GM19239 (cell line): Measurements from ENCODE around the gene LYRM9.
"Not testable (repeated sequence)": the region's sequence is repeated elsewhere in the genome, so short reads cannot be mapped to it uniquely, and the experiment has no call there.

ENCODE experiments used
- DNase-seq: peaks from one replicate; pipeline ENCODE4 v3.0.0; 2011; ENCODE audit warnings: low spot score; ENCODE audit not compliant: insufficient read length
- FAIRE-seq: peaks from 2 replicates; lab custom pipeline; 2011; peaks lifted over from hg19 to GRCh38; lab: Jason Lieb, UNC

The LYRM9 gene

DNA sequence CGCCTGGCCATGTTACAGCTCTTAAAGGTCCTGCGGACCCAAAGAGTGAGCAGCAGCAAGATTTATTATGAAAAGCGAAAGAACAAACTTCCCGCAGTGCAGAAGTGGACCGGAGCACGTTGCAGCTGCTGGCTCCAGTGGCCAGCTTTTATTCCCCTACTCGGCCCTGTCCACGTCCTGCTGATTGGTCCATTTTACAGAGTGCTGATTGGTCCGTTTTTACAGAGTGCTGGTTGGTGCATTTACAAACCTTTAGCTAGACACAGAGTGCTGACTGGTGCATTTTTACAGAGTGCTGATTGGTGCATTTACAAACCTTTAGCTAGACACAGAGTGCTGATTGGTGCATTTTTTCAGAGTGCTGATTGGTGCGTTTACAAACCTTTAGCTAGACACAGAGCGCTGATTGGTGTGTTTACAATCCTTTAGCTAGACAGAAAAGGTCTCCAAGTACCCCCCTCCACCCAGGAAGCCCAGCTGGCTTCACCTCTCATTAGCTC, 46.3 kb downstream of the LYRM9 start:
- not testable (repeated sequence) for DNase-seq, FAIRE-seq

DNA sequence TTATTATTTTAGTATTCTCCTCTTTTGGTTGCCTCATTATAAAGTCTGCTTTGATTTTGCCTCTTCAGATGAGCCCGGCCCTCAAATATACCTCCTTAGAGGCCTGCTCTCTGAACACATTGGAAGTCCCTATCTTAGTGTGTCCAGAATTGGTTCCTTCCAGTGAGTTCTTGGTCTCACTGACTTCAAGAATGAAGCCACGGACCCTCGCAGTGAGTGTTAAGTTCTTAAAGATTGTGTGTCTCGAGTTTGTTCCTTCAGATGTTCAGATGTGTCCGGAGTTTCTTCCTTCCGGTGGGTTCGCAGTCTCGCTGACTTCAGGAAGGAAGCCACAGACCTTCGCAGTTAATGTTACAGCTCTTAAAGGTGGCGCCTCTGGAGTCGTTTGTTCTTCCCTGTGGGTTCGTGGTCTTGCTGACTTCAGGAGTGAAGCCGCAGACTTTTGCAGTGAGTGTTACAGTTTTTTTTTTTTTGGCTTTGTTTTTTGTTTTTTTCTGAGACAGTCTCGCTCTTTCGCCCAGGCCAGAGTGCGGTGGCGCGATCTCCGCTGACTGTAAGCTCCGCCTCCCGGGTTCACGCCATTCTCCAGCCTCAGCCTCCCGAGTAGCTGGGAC, 47.0 kb downstream of the LYRM9 start:
- DNase-seq (no peak), FAIRE-seq (peak; percentile 39)

DNA sequence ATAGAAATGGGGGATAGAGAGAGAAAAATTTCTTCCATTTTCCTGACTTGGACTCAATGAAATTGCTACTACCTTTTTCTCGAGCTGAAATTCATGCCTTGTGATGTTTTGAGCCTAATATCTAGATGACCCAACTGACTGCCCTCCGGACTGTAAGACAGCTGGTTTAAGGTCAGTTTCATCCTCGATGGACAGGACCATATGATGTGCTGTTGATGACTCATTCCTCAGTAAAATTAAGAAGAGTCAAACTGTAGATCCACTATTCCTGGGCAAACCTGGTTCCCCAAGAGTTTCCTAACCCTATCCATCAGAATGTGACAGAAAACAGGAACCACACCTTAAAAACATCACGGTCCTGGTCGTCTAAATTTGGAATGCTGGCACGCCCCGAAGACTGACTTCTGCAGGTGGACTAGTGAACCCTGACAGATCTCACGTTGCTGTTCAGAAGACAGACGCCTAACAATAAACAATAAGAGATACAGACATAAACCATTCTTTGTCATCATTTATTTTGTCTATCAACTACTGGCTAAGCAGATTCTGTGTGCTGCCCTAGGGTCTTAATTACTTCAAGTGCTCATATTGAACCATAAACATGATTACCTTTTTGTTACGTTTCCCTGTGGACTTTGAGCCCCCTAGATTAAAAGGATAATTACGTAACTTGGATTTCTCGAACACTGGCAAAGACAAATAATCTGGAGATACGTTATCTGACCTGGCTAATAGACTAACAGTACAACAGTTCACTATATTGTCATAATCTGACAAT, 47.7 kb downstream of the LYRM9 start:
- DNase-seq (no peak), FAIRE-seq (peak; percentile 45)

DNA sequence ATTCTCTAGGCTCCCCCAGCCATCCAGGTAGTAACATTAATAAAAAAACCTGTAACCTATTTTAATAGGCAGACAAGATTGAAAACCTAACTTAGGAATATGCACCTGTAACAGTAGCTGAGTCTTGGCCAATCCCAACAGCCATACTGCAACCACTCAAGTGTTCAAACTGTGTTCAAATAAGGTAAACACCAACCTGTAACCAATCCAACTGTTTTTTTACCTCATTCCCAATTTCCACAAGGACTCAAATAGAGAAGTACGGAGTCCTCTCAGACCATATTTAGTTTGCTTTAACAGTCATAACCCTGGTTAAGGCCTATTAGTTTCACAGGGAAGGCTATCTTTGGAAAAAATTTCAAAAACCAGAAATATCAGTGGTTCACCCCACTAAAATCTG, 52.5 kb downstream of the LYRM9 start:
- DNase-seq (no peak), FAIRE-seq (no peak)

DNA sequence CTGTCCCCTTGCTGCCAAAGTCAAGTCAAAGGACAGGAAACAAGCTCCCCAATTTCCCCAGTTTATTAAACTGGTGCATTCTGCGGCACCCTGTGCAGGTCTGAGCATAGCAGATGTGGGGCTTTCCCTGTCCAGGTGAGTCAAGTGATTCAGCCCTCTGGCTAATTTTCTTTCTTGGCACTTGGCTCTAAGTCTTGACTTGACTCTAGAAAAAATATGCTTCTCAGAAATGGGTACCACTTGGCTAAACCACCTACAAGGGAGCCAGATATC, 52.8 kb downstream of the LYRM9 start:
- not testable (repeated sequence) for FAIRE-seq

DNA sequence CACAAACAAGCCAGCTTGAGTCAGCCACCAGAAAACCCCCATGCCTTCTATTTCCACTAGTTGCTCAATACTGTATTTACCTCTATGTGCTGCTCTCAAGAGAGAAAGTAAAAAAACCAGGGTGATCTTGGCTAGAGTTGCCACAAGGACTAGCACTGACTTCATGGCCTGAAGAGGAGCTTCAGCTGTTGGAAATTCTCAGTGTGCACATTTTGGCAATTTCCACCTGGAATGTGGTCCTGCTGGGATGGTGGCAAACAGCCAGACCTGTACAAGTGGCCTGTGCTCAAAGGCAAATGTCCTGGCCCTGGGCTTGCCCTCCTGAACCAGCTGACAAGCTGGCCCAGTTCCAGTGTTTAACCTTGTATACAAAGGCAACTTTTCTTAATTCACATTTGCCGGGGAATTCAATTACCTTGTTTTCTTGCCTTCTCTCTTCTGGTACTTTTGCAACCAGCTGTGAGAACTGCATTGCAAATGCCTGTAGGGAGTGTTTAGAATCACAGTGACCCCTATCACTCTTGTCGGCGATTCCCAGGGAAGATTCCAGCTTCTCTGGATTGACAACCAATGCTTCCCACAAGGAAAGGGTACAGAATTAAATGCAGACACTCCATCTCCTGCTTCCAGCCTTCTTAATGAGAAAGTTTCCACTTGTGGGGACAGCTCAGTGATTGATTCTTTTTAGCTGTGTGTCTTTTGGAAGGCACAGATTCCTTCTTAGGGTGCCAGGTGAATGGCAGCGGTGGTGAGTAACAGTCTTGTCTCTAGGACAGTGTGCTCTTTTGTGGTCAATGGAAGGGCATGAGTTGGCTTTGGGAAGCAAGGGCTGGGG, 53.4 kb downstream of the LYRM9 start:
- not testable (repeated sequence) for FAIRE-seq

More for the DNA sequence above, 52.8 kb downstream of the LYRM9 start:
- DNase-seq: not testable (repeated sequence)

DNA sequence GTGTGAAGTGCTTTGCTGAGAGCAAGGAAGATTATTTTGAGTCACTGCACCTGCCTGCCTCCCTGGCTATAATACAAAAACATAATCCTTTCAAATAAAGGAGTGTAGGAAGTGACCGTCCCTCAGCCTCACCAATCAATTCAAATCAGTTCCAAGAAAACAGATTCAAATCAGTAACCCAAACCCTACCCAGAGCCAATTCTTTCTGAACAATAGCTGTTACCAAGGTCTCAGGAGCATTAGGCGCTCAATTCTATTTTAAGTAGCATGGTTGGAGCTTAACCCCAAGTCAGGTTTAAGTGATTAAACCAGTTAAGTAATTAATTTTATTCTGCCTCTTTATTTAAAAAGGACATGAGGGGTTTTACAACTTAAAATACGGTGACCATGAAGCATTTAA, 54.6 kb downstream of the LYRM9 start:
- DNase-seq, FAIRE-seq: not testable (repeated sequence)

More for the DNA sequence above, 53.4 kb downstream of the LYRM9 start:
- DNase-seq: not testable (repeated sequence)

DNA sequence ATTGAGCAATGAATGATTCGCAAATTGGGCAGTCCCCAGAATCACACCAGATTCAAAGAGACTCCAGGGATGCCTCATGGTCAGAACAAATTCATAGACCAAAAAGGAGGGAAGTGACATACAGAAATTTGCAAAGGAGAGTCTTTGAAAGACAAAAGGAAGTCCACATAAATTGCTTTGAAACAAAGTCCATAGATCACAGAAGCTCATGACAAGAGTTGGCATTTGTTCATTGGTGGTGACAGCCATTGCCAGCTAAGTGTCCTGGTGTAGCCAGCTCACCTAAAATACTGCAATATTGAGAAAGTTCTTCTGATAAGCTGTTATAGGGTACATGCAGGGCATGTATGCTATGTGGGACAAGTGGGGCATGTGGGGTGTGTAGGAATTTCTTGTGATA, 55.4 kb downstream of the LYRM9 start:
- FAIRE-seq, DNase-seq: not testable (repeated sequence)

DNA sequence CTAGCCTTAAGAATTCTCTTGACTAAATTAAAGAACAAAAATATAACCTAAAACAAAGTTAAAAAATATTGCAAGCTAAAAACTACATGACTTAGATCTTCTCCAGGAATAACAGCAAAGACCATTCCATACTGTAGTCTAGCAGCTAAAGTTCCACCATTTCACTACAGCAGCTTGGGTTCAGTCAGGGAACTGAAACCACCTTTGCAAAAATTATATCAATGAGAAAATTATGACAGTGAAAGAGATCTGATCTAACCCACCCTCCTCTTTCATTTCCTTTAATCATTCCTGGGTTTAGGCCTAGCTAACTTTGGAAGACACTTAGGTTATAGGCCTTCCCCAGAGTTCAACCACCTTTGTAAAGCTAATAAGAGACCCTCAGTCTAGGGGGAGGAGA, 56.5 kb downstream of the LYRM9 start:
- no peak for DNase-seq
- FAIRE-seq: no peak

DNA sequence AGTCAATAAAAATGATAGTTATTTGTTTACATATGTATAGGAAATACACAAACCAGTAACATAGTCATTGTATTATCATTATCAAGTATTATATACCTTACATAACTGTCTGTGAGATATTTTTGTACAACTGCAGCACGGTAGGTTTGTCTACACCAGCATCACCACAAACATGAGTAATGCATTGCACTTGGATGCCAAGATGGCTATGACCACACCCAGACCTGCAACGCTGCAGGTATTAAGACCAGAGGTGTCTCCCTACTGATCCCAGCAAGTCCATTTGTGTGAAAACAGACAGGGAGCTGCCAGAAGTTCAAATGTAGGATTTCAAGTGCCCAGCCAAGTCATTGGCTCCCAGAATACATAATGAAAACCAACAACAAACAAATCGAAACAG, 58.6 kb downstream of the LYRM9 start:
- no peak for FAIRE-seq
- no peak for DNase-seq

DNA sequence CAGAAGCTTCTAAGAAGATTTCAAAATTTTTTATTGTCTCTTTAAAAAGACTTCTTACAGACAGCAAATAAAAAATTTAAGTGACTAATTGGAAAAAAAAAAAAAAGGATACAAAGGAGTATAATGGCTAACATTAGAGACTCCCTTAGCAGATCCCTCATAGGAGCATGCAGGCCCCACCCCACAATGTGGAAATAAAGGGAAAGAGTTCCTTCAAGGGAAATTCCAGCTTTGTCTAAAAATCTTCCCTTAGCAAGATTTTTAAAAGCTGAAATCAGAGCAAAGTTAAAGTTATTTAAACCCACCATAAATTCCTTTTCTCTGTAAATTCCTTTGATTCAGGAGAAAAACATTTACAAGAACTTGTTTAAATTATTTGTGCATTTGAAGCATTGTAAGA, 60.3 kb downstream of the LYRM9 start:
- no peak for DNase-seq
- FAIRE-seq: no peak

DNA sequence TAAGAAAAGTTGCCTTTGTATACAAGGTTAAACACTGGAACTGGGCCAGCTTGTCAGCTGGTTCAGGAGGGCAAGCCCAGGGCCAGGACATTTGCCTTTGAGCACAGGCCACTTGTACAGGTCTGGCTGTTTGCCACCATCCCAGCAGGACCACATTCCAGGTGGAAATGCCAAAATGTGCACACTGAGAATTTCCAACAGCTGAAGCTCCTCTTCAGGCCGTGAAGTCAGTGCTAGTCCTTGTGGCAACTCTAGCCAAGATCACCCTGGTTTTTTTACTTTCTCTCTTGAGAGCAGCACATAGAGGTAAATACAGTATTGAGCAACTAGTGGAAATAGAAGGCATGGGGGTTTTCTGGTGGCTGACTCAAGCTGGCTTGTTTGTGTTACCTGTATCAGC, 63.3 kb downstream of the LYRM9 start:
- peak; percentile 48 for FAIRE-seq

DNA sequence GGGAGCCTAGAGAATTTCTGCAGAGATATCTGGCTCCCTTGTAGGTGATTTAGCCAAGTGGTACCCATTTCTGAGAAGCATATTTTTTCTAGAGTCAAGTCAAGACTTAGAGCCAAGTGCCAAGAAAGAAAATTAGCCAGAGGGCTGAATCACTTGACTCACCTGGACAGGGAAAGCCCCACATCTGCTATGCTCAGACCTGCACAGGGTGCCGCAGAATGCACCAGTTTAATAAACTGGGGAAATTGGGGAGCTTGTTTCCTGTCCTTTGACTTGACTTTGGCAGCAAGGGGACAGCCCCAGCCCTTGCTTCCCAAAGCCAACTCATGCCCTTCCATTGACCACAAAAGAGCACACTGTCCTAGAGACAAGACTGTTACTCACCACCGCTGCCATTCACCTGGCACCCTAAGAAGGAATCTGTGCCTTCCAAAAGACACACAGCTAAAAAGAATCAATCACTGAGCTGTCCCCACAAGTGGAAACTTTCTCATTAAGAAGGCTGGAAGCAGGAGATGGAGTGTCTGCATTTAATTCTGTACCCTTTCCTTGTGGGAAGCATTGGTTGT, 63.9 kb downstream of the LYRM9 start:
- DNase-seq: not testable (repeated sequence)
- FAIRE-seq: peak; percentile 49

More for the DNA sequence above, 63.3 kb downstream of the LYRM9 start:
- DNase-seq: not testable (repeated sequence)
